ENCODE data around the gene PPP1R12A.

The PPP1R12A gene

GRCh38 chr12:79763766-79764452 is 171.0 kb downstream of the PPP1R12A start:
- DNase-seq, result no peak

GRCh38 chr12:79761341-79761740 is 173.6 kb downstream of the PPP1R12A start:
- DNase-seq, result no peak

DNA sequence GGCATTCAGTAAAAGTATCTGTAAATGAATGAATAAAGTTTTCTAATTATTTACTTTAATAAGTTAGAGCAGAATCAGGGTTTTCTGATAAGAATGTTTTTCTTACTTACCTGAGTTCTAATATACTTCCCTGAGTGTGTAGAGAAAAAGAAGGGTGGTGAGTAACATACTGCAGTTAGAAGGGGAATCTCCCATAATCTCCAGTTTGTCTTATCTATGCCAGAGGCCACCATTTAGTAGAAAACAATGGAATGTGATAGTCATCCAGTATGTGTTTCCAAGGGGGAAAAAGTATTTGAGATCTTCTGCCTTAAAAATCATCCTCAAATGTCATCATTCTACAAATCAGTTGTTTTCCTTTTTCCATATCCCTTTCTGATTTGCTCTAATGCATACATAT is 187.6 kb downstream of the PPP1R12A start:
- no peak for DNase-seq

- peak; percentile 38 for DNase-seq
Measured at GRCh38 chr12:79737875-79738718, 196.8 kb downstream of the PPP1R12A start.

DNA sequence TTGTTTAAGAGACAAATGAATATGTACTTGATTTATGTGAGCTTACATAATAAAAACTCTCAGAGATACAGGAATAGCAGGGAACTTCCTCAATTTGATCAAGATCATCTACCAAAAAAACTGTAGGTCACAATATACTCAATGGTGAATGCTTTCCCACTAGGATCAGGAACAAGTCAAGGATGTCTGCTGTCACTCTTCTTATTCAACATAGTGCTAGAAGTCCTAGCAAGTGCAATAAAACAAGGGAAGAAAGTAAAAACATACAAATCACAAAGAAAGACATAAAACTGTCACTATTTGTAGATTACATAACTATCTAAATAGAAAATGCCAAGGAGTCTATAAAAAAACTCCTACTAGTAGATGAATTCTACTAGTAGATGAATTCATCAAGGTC is 202.3 kb downstream of the PPP1R12A start:
- no peak for DNase-seq

DNA sequence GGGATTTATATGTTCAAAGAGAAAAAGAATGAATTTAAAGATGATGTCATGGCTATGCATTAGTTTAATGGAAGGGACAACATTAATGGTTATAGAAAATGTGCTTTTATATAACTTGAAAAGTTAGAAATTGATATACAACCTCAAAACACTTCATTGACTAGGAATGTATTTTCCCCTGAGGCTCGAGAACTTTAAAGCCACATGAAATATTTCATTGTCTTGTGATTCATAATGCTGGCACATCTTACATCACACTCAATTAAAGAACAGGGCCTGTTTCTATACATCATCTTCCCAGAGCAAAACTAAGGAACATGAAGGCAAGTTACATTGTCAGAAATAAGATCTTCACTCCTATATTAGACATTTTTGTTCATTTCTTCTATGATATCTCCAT is 208.9 kb downstream of the PPP1R12A start:
- no peak for DNase-seq

Data from CD4-positive, alpha-beta T cell treated with Interleukin-17A for 1 hour (primary cell).